ENCODE measurements around the gene APBA2.

Gene APBA2

GRCh38 chr15:29139072-29139471, 253.3 kb downstream of the APBA2 start:
- Histone ChIP-seq H3K36me3 (ENCODE audit: insufficient read depth, low read length) (no peaks in the 10 kb centered on the region), H3F3A (ENCODE audit: low read depth) (no peaks in the 10 kb centered on the region), H3K79me2 (ENCODE audit: insufficient read depth, low read length) (no peaks in the 10 kb centered on the region), H3K9ac (ENCODE audit: low read depth, low read length, poor library complexity, severe bottlenecking) (no peak overlapping the region), H3K9me2 (replicated peaks; ENCODE audit: low read depth, low read length) (no peaks in the 10 kb centered on the region), H3K9me3 (ENCODE audit: insufficient read depth, low read depth, low read length) (no peaks in the 10 kb centered on the region), H3K4me2 (ENCODE audit: low read depth, low read length, poor library complexity, severe bottlenecking) (no peak overlapping the region), H4K20me1 (ENCODE audit: insufficient read depth, low read length, poor library complexity, severe bottlenecking) (no peaks in the 10 kb centered on the region), H2AFZ (ENCODE audit: low read length) (no peak overlapping the region), H3K27me3 (ENCODE audit: insufficient read depth, low read length, poor library complexity, severe bottlenecking) (no peaks in the 10 kb centered on the region), H3K4me1 (ENCODE audit: insufficient read depth, low read length, poor library complexity, severe bottlenecking) (peaks cover 3% of the 10 kb centered on the region), H3K4me3 (ENCODE audit: low read length, poor library complexity, severe bottlenecking) (no peak overlapping the region)
- TF ChIP-seq, protein P1, sequence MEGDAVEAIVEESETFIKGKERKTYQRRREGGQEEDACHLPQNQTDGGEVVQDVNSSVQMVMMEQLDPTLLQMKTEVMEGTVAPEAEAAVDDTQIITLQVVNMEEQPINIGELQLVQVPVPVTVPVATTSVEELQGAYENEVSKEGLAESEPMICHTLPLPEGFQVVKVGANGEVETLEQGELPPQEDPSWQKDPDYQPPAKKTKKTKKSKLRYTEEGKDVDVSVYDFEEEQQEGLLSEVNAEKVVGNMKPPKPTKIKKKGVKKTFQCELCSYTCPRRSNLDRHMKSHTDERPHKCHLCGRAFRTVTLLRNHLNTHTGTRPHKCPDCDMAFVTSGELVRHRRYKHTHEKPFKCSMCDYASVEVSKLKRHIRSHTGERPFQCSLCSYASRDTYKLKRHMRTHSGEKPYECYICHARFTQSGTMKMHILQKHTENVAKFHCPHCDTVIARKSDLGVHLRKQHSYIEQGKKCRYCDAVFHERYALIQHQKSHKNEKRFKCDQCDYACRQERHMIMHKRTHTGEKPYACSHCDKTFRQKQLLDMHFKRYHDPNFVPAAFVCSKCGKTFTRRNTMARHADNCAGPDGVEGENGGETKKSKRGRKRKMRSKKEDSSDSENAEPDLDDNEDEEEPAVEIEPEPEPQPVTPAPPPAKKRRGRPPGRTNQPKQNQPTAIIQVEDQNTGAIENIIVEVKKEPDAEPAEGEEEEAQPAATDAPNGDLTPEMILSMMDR (conservative IDR thresholded peaks at IDR 0.05; ENCODE audit: low read length): no peak
- no peak for TF ChIP-seq EZH2phosphoT487 (IDR thresholded peaks at IDR 0.05; ENCODE audit: borderline replicate concordance)

DNA sequence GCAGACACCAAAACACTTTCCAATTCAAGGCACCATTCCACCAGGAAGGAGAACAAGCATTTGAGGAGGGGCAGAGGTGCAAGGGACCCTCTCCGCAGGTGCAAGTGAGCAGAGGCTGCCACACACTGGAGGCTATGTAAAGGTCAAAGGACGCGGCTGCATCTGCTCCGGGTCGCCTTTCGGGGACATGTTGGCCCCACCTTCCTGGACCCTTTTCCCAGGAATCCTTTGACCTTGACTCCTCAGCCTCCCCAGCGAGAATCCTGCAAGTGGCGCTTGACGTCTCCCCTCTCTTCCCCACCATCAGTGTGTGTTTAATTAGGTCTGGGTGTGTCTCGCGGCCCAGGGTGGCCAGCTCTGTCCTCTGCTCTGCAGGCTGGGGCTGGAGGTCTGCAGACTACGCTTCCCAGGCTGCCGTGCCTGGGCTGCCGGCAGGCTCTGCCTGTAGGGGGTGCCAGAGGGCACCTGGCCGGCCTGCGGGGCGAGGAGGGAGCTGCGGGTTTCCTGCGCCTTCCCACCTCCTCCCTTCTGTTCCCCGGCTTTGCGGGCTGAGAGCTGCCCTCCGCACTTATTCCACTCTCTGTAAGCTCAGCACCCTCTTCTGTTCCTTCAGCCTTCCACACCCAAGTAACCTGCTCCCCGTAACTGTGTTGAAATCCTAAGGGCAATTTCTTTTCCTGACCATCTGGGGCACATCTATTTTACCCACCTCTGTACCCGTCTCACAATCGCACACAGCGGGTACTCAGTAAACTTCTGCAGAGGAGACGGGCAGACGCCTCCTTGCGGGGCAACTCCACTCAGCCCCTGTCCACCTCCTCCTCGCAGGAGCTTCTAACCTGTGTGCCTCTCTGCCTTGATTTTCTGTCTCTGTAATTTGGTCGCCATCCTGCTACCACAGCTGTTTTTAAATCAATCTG, 254.0 kb downstream of the APBA2 start:
- no peaks in the 10 kb centered on the region for H3K36me3 ChIP-seq (ENCODE audit: insufficient read depth, low read length)
- no peaks in the 10 kb centered on the region for H3F3A ChIP-seq (ENCODE audit: low read depth)
- H4K20me1 ChIP-seq (ENCODE audit: insufficient read depth, low read length, poor library complexity, severe bottlenecking): no peaks in the 10 kb centered on the region
- no peaks in the 10 kb centered on the region for H3K27me3 ChIP-seq (ENCODE audit: insufficient read depth, low read length, poor library complexity, severe bottlenecking)
- H3K9me3 ChIP-seq (ENCODE audit: insufficient read depth, low read depth, low read length): no peaks in the 10 kb centered on the region
- no peak overlapping the region for H3K9ac ChIP-seq (ENCODE audit: low read depth, low read length, poor library complexity, severe bottlenecking)
- TF ChIP-seq EZH2phosphoT487 (IDR thresholded peaks at IDR 0.05; ENCODE audit: borderline replicate concordance): no peak
- TF ChIP-seq, protein P1 (conservative IDR thresholded peaks at IDR 0.05; ENCODE audit: low read length): peak; percentile 92
- no peaks in the 10 kb centered on the region for H3K9me2 ChIP-seq (replicated peaks; ENCODE audit: low read depth, low read length)
- peak overlapping the region; percentile 42 for H3K4me2 ChIP-seq (ENCODE audit: low read depth, low read length, poor library complexity, severe bottlenecking)
- H3K4me1 ChIP-seq (ENCODE audit: insufficient read depth, low read length, poor library complexity, severe bottlenecking): peaks cover 3% of the 10 kb centered on the region
- peak overlapping the region; percentile 57; the same call in 1 of the 2 replicates for H2AFZ ChIP-seq (ENCODE audit: low read length)
- H3K4me3 ChIP-seq (ENCODE audit: low read length, poor library complexity, severe bottlenecking): no peak overlapping the region
- H3K79me2 ChIP-seq (ENCODE audit: insufficient read depth, low read length): no peaks in the 10 kb centered on the region

GRCh38 chr15:29140475-29141307, 254.9 kb downstream of the APBA2 start:
- Histone ChIP-seq H3K36me3 (ENCODE audit: insufficient read depth, low read length) (no peaks in the 10 kb centered on the region), H4K20me1 (ENCODE audit: insufficient read depth, low read length, poor library complexity, severe bottlenecking) (no peaks in the 10 kb centered on the region), H2AFZ (ENCODE audit: low read length) (no peak overlapping the region; the same call in 1 of the 2 replicates), H3K4me2 (ENCODE audit: low read depth, low read length, poor library complexity, severe bottlenecking) (peak overlapping the region; percentile 42), H3K27me3 (ENCODE audit: insufficient read depth, low read length, poor library complexity, severe bottlenecking) (no peaks in the 10 kb centered on the region), H3K9me2 (replicated peaks; ENCODE audit: low read depth, low read length) (no peaks in the 10 kb centered on the region), H3K9ac (ENCODE audit: low read depth, low read length, poor library complexity, severe bottlenecking) (no peak overlapping the region), H3K4me3 (ENCODE audit: low read length, poor library complexity, severe bottlenecking) (no peak overlapping the region), H3K4me1 (ENCODE audit: insufficient read depth, low read length, poor library complexity, severe bottlenecking) (peaks cover 3% of the 10 kb centered on the region), H3K79me2 (ENCODE audit: insufficient read depth, low read length) (no peaks in the 10 kb centered on the region), H3K9me3 (ENCODE audit: insufficient read depth, low read depth, low read length) (no peaks in the 10 kb centered on the region), H3F3A (ENCODE audit: low read depth) (no peaks in the 10 kb centered on the region)
- TF ChIP-seq EZH2phosphoT487 (IDR thresholded peaks at IDR 0.05; ENCODE audit: borderline replicate concordance): no peak
- TF ChIP-seq, protein P1 (conservative IDR thresholded peaks at IDR 0.05; ENCODE audit: low read length): no peak
